H1 (cell line): ENCODE results near the gene PF4V1. TPM values are rescaled to one million over a fixed set of nuclear protein-coding genes. Genes with fewer than 3 reads are reported as not detected.

Experiments
- CTCF ChIP-seq, 3 experiments: IDR thresholded peaks; 1 replicate in 2 of 3; 2 replicates in 1 of 3; pipeline versions ENCODE4 v1.5.1 to v1.6.1; 2011; ENCODE audit warnings: low read length in 3 of 3, mild to moderate bottlenecking in 3 of 3, inconsistent platforms in 2 of 3, low read depth in 1 of 3, moderate library complexity in 1 of 3; ENCODE audit not compliant: insufficient read depth in 1 of 3; ENCODE audit errors: control extremely low read depth in 1 of 3
- SP2 ChIP-seq: IDR thresholded peaks from 2 replicates; pipeline ENCODE4 v1.6.1; 2012; ENCODE audit warnings: mild to moderate bottlenecking, low read length, inconsistent platforms
- polyA plus RNA-seq, 7 experiments: library from polyadenylated mRNA; depleted of rRNA in 3 of 7; stranded (reverse) in 5 of 7; unstranded in 2 of 7; fragments of >200 nt in 5 of 7; fragments of 200-250 nt in 2 of 7; gene quantifications; 1 replicate in 5 of 7; 2 replicates in 1 of 7; 4 replicates in 1 of 7; pipeline versions ENCODE4 v1.2.1 to v1.2.3, GENCODE V29; 2011 to 2013; ENCODE audit warnings: missing spikeins in 2 of 7, mixed read lengths in 2 of 7
- total RNA-seq: library from RNA; stranded (reverse); fragmentation: NEBNext Ultra II Directional; extraction: Animal tissue kit (Norgen Biotek cat#: 25700); gene quantifications from 2 replicates; pipeline ENCODE4 v1.2.1, GENCODE V29; 2021

The PF4V1 gene
- total and polyA plus RNA-seq, 2 of the 8 experiments (the other 6 are each of a cell fraction or from before 2014, with no cell fraction given), result not detected

- no peak for TF ChIP-seq CTCF (IDR thresholded peaks at IDR 0.05; ENCODE audit: control extremely low read depth in 1 of 3, insufficient read depth in 1 of 3, low read depth in 1 of 3, low read length in 3 of 3)
- no peak for TF ChIP-seq SP2
Measured at GRCh38 chr4:73902817-73903547, 49.9 kb downstream of the PF4V1 start (continued).

Other genes starting within 250 kb of the PF4V1 start
- gene RASSF6, start 232.9 kb upstream of the PF4V1 start, total RNA-seq, result 0.28 and 0.44 TPM in 2 replicates
- 0.02 and 0.03 TPM in 2 replicates for gene RASSF6, start 232.9 kb upstream of the PF4V1 start, polyA plus RNA-seq (2011; rRNA removed)
- gene CXCL8, start 112.7 kb upstream of the PF4V1 start, total RNA-seq, result not detected in 2 replicates
- gene CXCL8, start 112.7 kb upstream of the PF4V1 start, polyA plus RNA-seq (2011; rRNA removed), result not detected in 2 replicates
- gene CXCL6, start 16.6 kb upstream of the PF4V1 start, total RNA-seq, result 7.6 and 8.0 TPM in 2 replicates
- gene CXCL6, start 16.6 kb upstream of the PF4V1 start, polyA plus RNA-seq (2011; rRNA removed), result 6.3 and 10.2 TPM in 2 replicates
- 0.69 and 0.80 TPM in 2 replicates for gene CXCL1, start 16.1 kb downstream of the PF4V1 start, total RNA-seq
- 0.77 and 1.2 TPM in 2 replicates for gene CXCL1, start 16.1 kb downstream of the PF4V1 start, polyA plus RNA-seq (2011; rRNA removed)
- gene PF4, start 128.7 kb downstream of the PF4V1 start, total RNA-seq, result 0.71 and 2.0 TPM in 2 replicates
- 2.3 and 4.5 TPM in 2 replicates for gene PF4, start 128.7 kb downstream of the PF4V1 start, polyA plus RNA-seq (2011; rRNA removed)
- 0.43 TPM in 1 of 2 replicates, not detected in the other for gene PPBP, start 134.9 kb downstream of the PF4V1 start, total RNA-seq
- 0.18 TPM in 1 of 2 replicates, not detected in the other for gene PPBP, start 134.9 kb downstream of the PF4V1 start, polyA plus RNA-seq (2011; rRNA removed)
- 10.9 and 11.4 TPM in 2 replicates for gene CXCL5, start 145.4 kb downstream of the PF4V1 start, total RNA-seq
- 8.5 and 15.6 TPM in 2 replicates for gene CXCL5, start 145.4 kb downstream of the PF4V1 start, polyA plus RNA-seq (2011; rRNA removed)
- gene CXCL3, start 185.4 kb downstream of the PF4V1 start, total RNA-seq, result 5.2 TPM in 2 replicates
- 3.1 and 3.7 TPM in 2 replicates for gene CXCL3, start 185.4 kb downstream of the PF4V1 start, polyA plus RNA-seq (2011; rRNA removed)
- gene CXCL2, start 245.9 kb downstream of the PF4V1 start, total RNA-seq, result 0.73 and 1.5 TPM in 2 replicates
- 0.63 and 0.72 TPM in 2 replicates for gene CXCL2, start 245.9 kb downstream of the PF4V1 start, polyA plus RNA-seq (2011; rRNA removed)